Right cardiac atrium (tissue), 5 donors: ENCODE results near the gene BDKRB2. TPM values are rescaled to one million over a fixed set of nuclear protein-coding genes. Genes with fewer than 3 reads are reported as not detected.

ENCODE experiments used
- ATAC-seq, 2 donors: fragments of 200-7000 bp; cut with Tn5 transposase; one replicate each; pipeline versions ENCODE4 v1.8.0 to v1.9.1; 2020; ENCODE audit warnings: moderate library complexity in 2 of 2, mild to moderate bottlenecking in 1 of 2
- DNase-seq, 3 donors: peaks; one replicate each; pipeline ENCODE4 v3.0.0-alpha.2; 2020
- H3K27ac ChIP-seq: one replicate; pipeline ENCODE4 v1.5.1; 2013; ENCODE audit warnings: mild to moderate bottlenecking, low read length, control low read depth, moderate library complexity
- H3K27me3 ChIP-seq: one replicate; pipeline ENCODE4 v1.6.1; 2013; ENCODE audit not compliant: control insufficient read depth, insufficient read depth
- H3K4me1 ChIP-seq: one replicate; pipeline ENCODE4 v1.6.1; 2013; ENCODE audit warnings: low read length; ENCODE audit not compliant: control insufficient read depth, insufficient read depth
- H3K4me3 ChIP-seq: one replicate; pipeline ENCODE4 v1.5.1; 2013; ENCODE audit warnings: low read length, control low read depth
- H3K9me3 ChIP-seq: one replicate; pipeline ENCODE4 v1.6.1; 2013; ENCODE audit warnings: low read length; ENCODE audit not compliant: control insufficient read depth
- WGBS: extraction: QIAGEN DNeasy Blood & Tissue Kit; methylation state at CpG from one replicate; pipeline ENCODE4 v1.1.7; 2013; 5-methylcytosine and 5-hydroxymethylcytosine counted together
- intact Hi-C, 4 donors: fragments of 100-400 bp; cut with DNase I; formaldehyde crosslinking; loops; one replicate each; pipeline versions ENCODE4 v1.11.0 to v1.14.0; 2022 to 2023
- polyA plus RNA-seq: library from polyadenylated mRNA; stranded (reverse); fragments of 200-250 nt; gene quantifications from one replicate; pipeline ENCODE4 v1.2.3, GENCODE V29; 2013
- total RNA-seq, 4 donors: library from RNA; stranded (reverse); fragmentation: NEBNext Ultra II Directional; extraction: Animal tissue kit (Norgen Biotek cat#: 25700); gene quantifications; one replicate each; pipeline ENCODE4 v1.2.1, GENCODE V29; 2021
- donor health status: healthy with polysubstance abuse.
- donor health status: DM: no; HTN: yes; CAD: no.
- donor health status: DM: no; HTN: no; CAD: no.
- donor health status: DM: no; HTN: yes; CAD: no; lungs with severe emphysema.
- donor health status: DM: yes; HTN: yes; CAD: no.

Gene BDKRB2
- total and polyA plus RNA-seq, 5 donors, result 0.23 to 1.2 (median 0.57) TPM

DNA sequence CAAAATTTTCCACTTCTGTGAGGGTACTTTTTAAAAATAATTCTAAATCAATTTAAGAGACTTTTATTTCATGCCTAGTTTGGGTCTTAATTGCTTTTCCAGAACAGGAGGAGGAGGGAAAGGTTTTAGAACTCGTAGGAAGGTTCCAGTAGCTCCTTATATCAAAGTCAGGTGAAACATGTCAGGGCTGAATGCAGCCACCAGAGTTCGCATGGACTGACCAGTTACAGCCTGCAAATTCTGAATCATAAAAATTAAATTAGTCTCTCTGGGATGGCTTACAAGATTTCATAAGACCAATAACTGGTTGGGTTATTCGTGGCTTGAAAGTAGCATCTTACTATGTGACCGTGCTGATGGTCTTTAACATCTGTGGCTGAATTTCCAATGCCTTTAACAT is 51.8 kb downstream of the BDKRB2 start:
- 61% methylated on average over 4 of the region's 4 CpGs for WGBS
- ATAC-seq, result no peak

DNA sequence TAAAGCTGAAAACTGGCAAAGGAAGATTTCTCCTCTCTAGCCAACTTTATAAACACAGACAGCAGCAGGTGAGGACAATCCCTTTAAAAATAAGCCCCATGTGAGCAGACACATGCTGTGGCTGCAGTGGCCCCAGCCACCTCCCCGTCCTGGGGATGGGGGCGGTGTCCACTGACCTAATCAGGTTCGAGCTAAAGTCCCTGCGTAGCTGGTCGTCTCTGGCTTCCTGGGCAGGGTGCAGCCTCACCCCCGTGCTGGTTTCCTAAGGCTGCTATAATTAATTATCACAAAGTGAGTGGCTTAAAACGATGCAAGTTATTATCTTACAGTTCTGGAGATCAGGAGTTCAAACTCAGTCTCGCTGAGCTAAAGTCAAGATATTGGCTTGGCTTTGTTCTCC is 52.4 kb downstream of the BDKRB2 start:
- 50% methylated on average over 8 of the region's 8 CpGs for WGBS
- intact Hi-C loops, result no loop called here
- Histone ChIP-seq H3K4me1 (no peaks in the 10 kb centered on the region), H3K27ac (no peak overlapping the region), H3K4me3 (no peak overlapping the region), H3K9me3 (no peaks in the 10 kb centered on the region), H3K27me3 (no peaks in the 10 kb centered on the region)
- ATAC-seq (no peak), DNase-seq (no peak)

More for the DNA sequence above, 51.8 kb downstream of the BDKRB2 start:
- no peaks in the 10 kb centered on the region for H3K27me3 ChIP-seq
- intact Hi-C loops, result no loop called here
- no peaks in the 10 kb centered on the region for H3K4me1 ChIP-seq
- H3K4me3 ChIP-seq, result no peak overlapping the region
- no peak for DNase-seq
- H3K27ac ChIP-seq, result no peak overlapping the region
- H3K9me3 ChIP-seq, result no peaks in the 10 kb centered on the region

DNA sequence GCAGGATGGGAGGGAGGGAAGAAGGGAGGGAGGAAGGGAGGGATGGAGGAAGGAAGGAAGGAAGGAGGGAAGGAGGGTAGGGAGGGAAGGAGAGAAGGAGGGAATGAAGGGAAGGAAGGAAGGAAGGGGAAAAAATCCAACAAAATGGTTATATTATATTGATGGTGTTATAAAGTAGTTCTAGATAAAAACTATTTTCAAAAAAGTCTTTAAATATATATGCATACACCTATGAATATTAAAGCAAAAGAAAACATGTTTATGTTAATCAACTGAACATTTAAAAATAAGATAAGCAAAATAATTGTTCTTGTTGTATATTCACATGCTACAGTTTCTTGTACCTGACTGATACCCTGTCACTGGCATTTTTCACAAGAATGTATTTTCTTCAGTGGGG is 53.3 kb downstream of the BDKRB2 start:
- ATAC-seq (no peak), DNase-seq (no peak)
- Histone ChIP-seq H3K4me3 (no peak overlapping the region), H3K4me1 (no peaks in the 10 kb centered on the region), H3K27me3 (no peaks in the 10 kb centered on the region), H3K27ac (no peak overlapping the region), H3K9me3 (no peaks in the 10 kb centered on the region)
- intact Hi-C loops, result no loop called here

DNA sequence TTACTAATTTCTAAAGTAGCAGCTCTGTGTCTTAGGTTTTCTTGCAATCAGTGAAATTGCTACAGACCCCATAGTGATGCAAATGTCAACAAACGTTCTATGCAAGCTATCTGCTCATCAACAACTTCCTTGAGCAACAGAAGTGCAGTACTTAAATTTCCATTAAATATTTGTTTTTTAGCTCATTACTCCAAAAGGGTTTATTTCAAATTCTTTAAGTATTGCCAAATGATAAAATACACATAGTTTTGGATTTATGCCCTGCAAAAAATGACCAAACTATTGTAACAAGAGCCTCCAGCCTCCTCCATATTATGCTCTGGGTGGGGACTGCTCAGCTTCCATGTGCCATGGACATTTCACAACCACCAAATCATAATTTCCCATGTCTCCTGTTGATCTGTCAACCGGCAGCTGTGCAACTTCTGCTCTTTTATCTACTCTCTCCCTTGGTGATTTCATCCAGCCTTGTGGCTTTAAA is 55.7 kb downstream of the BDKRB2 start:
- no peak overlapping the region for H3K4me3 ChIP-seq
- ATAC-seq, result no peak

DNA sequence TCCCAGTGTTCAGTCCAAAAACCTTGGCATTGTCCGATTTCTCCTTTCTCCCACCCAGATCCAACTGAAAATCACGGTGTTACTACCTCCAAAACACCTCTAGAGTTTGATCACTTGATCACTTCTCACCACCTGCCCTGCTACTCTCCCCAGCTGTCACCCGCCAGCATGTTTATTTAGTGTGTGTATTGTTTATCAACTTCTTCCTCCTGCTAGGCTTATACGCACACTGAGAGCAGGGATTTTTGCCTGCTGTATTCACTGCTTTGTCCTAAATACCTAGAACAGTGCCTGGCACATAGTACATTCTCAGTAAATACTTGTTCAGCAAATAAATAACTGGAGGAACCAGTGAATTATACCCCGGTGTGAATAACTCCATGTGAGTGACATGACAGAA is 56.4 kb downstream of the BDKRB2 start:
- Histone ChIP-seq H3K4me3 (no peak overlapping the region), H3K9me3 (no peaks in the 10 kb centered on the region)
- 77% methylated on average over 5 of the region's 5 CpGs for WGBS

More for the DNA sequence above, 55.7 kb downstream of the BDKRB2 start:
- H3K4me1 ChIP-seq, result no peaks in the 10 kb centered on the region
- DNase-seq, result no peak
- intact Hi-C loops, result no loop called here
- H3K9me3 ChIP-seq, result no peaks in the 10 kb centered on the region
- no peak overlapping the region for H3K27ac ChIP-seq
- 37% methylated on average over 2 of the region's 2 CpGs for WGBS
- H3K27me3 ChIP-seq, result no peaks in the 10 kb centered on the region

DNA sequence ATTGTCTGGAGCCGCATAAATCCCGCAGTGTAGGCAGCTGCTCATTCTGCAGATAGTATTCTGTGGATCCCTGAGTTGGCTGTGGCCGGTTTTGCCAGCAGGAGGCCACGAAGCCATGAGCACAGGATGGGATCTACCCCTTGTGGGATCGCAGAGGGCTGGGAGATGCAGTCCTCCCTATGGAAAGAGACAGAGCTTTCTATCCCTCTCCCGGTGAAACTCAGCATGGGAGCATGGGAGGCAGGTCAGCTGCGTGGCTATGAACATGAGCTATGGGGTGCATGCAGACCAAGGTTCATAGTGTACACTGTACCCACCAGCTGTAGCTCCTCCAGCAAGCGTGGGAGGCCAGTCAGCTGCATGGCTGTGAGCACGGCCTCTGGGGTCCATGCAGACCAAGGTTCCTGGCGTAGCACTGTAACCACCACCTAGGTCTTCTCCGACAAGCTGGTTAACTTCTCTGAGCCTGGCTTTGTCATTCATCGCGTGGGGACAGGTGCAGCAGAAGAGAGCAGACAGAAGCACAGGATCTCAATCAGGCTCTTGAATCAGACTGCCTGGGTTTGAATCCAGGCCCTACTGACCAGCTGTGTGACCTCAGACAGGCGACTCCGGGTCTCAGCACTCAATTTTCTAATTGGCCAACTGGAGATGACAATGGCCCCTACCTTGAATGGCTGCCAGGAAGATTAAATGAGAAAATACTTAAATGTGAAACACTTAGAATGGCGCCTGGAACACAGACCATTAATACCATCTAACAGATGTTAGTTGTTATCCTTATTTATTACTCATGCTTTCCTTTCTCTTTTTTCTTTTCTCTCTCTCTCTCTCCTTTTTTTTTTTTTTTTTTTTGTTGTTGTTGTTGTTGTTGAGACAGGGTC is 57.4 kb downstream of the BDKRB2 start:
- no peak for ATAC-seq
- WGBS, result 81% methylated on average over 16 of the region's 16 CpGs
- no peak for DNase-seq

More for the DNA sequence above, 56.4 kb downstream of the BDKRB2 start:
- ATAC-seq (no peak), DNase-seq (no peak)
- Histone ChIP-seq H3K27me3 (no peaks in the 10 kb centered on the region), H3K27ac (no peak overlapping the region), H3K4me1 (no peaks in the 10 kb centered on the region)
- intact Hi-C loops, result no loop called here

DNA sequence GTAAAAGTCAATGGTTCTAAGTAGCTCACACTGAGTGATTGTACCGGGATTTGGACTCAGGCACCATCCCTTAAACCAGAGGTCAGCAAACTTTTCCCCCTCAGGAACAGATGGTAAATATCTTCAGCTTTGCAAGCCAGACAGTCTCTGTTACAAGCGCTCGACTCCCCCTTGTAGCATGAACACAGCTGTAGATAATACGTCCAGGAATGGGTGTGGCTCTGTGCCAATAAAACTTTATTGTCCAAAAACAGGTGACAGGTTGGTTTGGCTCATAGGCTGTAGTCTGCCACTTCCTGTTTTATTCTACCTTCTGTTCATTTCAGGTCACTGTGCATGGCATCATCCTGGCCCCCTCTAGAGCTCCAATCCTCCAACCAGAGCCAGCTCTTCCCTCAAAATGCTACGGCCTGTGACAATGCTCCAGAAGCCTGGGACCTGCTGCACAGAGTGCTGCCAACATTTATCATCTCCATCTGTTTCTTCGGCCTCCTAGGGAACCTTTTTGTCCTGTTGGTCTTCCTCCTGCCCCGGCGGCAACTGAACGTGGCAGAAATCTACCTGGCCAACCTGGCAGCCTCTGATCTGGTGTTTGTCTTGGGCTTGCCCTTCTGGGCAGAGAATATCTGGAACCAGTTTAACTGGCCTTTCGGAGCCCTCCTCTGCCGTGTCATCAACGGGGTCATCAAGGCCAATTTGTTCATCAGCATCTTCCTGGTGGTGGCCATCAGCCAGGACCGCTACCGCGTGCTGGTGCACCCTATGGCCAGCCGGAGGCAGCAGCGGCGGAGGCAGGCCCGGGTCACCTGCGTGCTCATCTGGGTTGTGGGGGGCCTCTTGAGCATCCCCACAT is 58.9 kb downstream of the BDKRB2 start:
- H3K27me3 ChIP-seq, result no peaks in the 10 kb centered on the region
- ATAC-seq, result no peak

More for the DNA sequence above, 57.4 kb downstream of the BDKRB2 start:
- no peak overlapping the region for H3K27ac ChIP-seq
- H3K4me3 ChIP-seq, result no peak overlapping the region
- no peaks in the 10 kb centered on the region for H3K4me1 ChIP-seq
- intact Hi-C loops, result no loop called here
- H3K27me3 ChIP-seq, result no peaks in the 10 kb centered on the region
- no peaks in the 10 kb centered on the region for H3K9me3 ChIP-seq

DNA sequence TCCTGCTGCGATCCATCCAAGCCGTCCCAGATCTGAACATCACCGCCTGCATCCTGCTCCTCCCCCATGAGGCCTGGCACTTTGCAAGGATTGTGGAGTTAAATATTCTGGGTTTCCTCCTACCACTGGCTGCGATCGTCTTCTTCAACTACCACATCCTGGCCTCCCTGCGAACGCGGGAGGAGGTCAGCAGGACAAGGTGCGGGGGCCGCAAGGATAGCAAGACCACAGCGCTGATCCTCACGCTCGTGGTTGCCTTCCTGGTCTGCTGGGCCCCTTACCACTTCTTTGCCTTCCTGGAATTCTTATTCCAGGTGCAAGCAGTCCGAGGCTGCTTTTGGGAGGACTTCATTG is 59.5 kb downstream of the BDKRB2 start:
- intact Hi-C loops, result no loop called here
- ATAC-seq (no peak), DNase-seq (no peak)
- Histone ChIP-seq H3K27ac (no peak overlapping the region), H3K27me3 (no peaks in the 10 kb centered on the region), H3K4me1 (no peaks in the 10 kb centered on the region), H3K9me3 (no peaks in the 10 kb centered on the region), H3K4me3 (no peak overlapping the region)
- WGBS, result 87% methylated on average over 14 of the region's 14 CpGs

More for the DNA sequence above, 58.9 kb downstream of the BDKRB2 start:
- no peak overlapping the region for H3K27ac ChIP-seq
- H3K4me1 ChIP-seq, result no peaks in the 10 kb centered on the region
- WGBS, result 86% methylated on average over 20 of the region's 20 CpGs
- no peaks in the 10 kb centered on the region for H3K9me3 ChIP-seq
- intact Hi-C loops, result no loop called here
- no peak for DNase-seq
- no peak overlapping the region for H3K4me3 ChIP-seq

DNA sequence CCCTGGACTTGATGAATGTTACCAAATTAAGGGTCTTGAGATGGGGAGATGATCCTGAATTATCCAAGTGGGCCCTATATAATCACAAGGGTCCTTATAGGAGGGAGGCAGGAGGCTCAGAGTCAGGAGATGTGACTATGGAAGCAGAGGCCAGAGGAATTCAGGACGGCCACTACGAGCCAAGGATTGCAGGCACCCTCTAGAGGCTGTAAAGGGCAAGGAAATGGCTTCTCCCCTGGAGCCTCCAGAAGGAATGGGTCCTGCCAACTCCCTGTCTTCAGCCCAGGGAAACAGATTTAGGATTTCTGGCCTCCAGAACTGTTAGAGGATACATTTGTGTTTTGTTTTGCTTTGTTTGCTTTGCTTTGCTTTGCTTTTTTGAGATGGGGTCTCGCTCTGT is 60.2 kb downstream of the BDKRB2 start:
- intact Hi-C loops, result no loop called here
- no peak for ATAC-seq

DNA sequence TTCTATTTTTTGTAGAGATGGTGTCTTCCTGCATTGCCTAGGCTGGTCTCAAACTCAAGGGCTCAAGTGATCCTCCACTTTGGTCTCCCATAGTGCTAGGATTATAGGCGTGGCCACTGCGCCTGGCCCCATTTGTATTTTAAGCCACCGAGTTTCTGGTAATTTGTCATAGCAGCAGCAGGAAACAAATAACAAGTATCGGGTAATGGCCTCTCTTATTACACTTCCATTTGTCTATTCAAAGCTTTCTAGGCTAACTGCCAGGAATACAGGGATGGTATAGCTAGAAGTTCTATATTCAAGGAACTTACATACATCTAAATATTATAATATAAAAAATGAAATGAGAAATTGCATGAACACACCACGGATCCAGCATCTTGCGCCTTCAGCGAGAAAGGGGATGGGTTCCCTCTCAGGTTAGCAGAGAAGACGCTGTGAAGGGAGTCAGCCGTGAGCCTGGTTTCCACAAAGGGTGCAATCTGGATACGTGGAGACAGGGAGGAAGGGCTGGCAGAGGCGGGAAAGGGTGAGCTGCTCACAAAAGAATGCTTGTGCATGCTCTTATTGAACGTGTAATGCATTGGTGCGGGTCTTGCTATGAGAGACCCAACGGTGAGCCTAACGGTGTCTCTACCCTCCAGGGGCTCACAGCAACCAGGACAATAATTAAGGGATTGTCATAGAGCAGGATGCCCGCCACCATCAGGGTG is 60.9 kb downstream of the BDKRB2 start:
- Histone ChIP-seq H3K9me3 (no peaks in the 10 kb centered on the region), H3K27ac (no peak overlapping the region), H3K4me3 (no peak overlapping the region), H3K27me3 (no peaks in the 10 kb centered on the region), H3K4me1 (no peaks in the 10 kb centered on the region)
- intact Hi-C loops, result no loop called here
- 72% methylated on average over 16 of the region's 16 CpGs for WGBS
- no peak for ATAC-seq
- no peak for DNase-seq

More for the DNA sequence above, 60.2 kb downstream of the BDKRB2 start:
- 58% methylated on average over 3 of the region's 3 CpGs for WGBS
- Histone ChIP-seq H3K9me3 (no peaks in the 10 kb centered on the region), H3K27ac (no peak overlapping the region), H3K4me1 (no peaks in the 10 kb centered on the region), H3K27me3 (no peaks in the 10 kb centered on the region), H3K4me3 (no peak overlapping the region)
- DNase-seq, result no peak
